Kidney epithelial cell (primary cell): ENCODE measurements around the gene CNKSR1. TPM values are rescaled to one million over a fixed set of nuclear protein-coding genes. Genes with fewer than 3 reads are reported as not detected.

Source experiments
- DNase-seq: peaks from one replicate; pipeline ENCODE4 v3.0.0-alpha.2; 2010; ENCODE audit warnings: low read depth
- H3K27me3 ChIP-seq: 2 replicates; pipeline ENCODE4 v1.6.0; 2011; ENCODE audit warnings: low read length; ENCODE audit not compliant: control insufficient read depth, insufficient read depth
- H3K36me3 ChIP-seq: 2 replicates; pipeline ENCODE4 v1.5.1; 2011; ENCODE audit warnings: low read length; ENCODE audit not compliant: control insufficient read depth, insufficient read depth
- H3K4me3 ChIP-seq: 2 replicates; pipeline ENCODE4 v1.5.1; 2011; ENCODE audit warnings: low read depth, mild to moderate bottlenecking, control low read depth, low read length
- CTCF ChIP-seq: IDR thresholded peaks from 2 replicates; pipeline ENCODE4 v1.5.1; 2011; ENCODE audit warnings: mild to moderate bottlenecking, moderate library complexity, low read length, control low read depth, inconsistent platforms; ENCODE audit not compliant: insufficient read depth, poor library complexity, severe bottlenecking
- total RNA-seq: library from RNA; depleted of rRNA; stranded (reverse); fragments of >200 nt; gene quantifications from 2 replicates; pipeline ENCODE4 v1.2.3, GENCODE V29; 2015

CNKSR1 gene
- total RNA-seq, 1 donor from 2014 or later, result 15.2 TPM

GRCh38 chr1:26175346-26175745 lies 1.9 kb upstream of the CNKSR1 start:
- H3K4me3 ChIP-seq, result no peak overlapping the region
- DNase-seq, result no peak
- no peaks in the 10 kb centered on the region for H3K36me3 ChIP-seq
- H3K27me3 ChIP-seq, result no peaks in the 10 kb centered on the region
- no peak for TF ChIP-seq CTCF

GRCh38 chr1:26180010-26180506 lies 2.8 kb downstream of the CNKSR1 start:
- Histone ChIP-seq H3K36me3 (no peaks in the 10 kb centered on the region), H3K27me3 (no peaks in the 10 kb centered on the region), H3K4me3 (no peak overlapping the region)
- TF ChIP-seq CTCF, result no peak
- no peak for DNase-seq

GRCh38 chr1:26181586-26182382 lies 4.5 kb downstream of the CNKSR1 start:
- no peak for TF ChIP-seq CTCF
- no peak overlapping the region for H3K4me3 ChIP-seq
- no peaks in the 10 kb centered on the region for H3K27me3 ChIP-seq
- no peaks in the 10 kb centered on the region for H3K36me3 ChIP-seq
- DNase-seq, result peak; percentile 55

- Histone ChIP-seq H3K36me3 (no peaks in the 10 kb centered on the region), H3K27me3 (no peaks in the 10 kb centered on the region), H3K4me3 (no peak overlapping the region)
- DNase-seq, result no peak
- TF ChIP-seq CTCF, result no peak
These were observed 5.0 kb downstream of the CNKSR1 start for GRCh38 chr1:26182383-26182696.

GRCh38 chr1:26184086-26184485 lies 6.8 kb downstream of the CNKSR1 start:
- Histone ChIP-seq H3K36me3 (no peaks in the 10 kb centered on the region), H3K4me3 (no peak overlapping the region), H3K27me3 (no peaks in the 10 kb centered on the region)
- TF ChIP-seq CTCF, result no peak
- DNase-seq, result no peak

GRCh38 chr1:26184883-26185282 lies 7.6 kb downstream of the CNKSR1 start:
- DNase-seq, result no peak
- no peaks in the 10 kb centered on the region for H3K36me3 ChIP-seq
- no peak for TF ChIP-seq CTCF
- no peak overlapping the region for H3K4me3 ChIP-seq
- H3K27me3 ChIP-seq, result no peaks in the 10 kb centered on the region
